HG03342 (cell line): ENCODE data around the gene SLC6A17.

Source experiments
- ATAC-seq: cut with Tn5 transposase; IDR thresholded peaks from one replicate; pipeline ENCODE4 v1.9.1; 2021; ENCODE audit warnings: mild to moderate bottlenecking, moderate library complexity; ENCODE audit not compliant: unreplicated experiment

SLC6A17 gene

GRCh38 chr1:110150330-110151174 lies at the start of gene SLC6A17:
Gene SLC6A17 (plus strand): TSS chr1:110150494. CDS start chr1:110166930, 16,436 bp downstream.
- ATAC-seq = no peak

DNA sequence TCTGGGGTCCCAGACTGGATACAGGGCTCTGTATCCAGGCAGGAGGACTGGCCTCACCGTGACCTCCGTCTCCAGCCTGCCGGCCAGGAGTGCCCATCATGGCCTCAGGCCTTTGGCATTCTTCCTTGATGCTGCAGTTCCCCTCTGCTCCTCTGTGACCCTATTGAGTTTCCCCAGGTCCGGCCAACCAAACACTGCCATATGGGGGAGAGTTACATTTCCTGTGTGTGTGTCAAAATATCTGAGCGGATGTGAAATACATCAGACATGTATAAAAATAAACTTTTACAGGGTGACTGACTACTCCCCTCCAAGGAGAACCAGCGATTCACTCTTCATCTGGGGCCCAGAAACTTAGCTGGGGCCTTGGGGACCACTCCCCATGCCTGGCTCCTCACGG lies 48.2 kb upstream of the SLC6A17 start:
- no peak for ATAC-seq

DNA sequence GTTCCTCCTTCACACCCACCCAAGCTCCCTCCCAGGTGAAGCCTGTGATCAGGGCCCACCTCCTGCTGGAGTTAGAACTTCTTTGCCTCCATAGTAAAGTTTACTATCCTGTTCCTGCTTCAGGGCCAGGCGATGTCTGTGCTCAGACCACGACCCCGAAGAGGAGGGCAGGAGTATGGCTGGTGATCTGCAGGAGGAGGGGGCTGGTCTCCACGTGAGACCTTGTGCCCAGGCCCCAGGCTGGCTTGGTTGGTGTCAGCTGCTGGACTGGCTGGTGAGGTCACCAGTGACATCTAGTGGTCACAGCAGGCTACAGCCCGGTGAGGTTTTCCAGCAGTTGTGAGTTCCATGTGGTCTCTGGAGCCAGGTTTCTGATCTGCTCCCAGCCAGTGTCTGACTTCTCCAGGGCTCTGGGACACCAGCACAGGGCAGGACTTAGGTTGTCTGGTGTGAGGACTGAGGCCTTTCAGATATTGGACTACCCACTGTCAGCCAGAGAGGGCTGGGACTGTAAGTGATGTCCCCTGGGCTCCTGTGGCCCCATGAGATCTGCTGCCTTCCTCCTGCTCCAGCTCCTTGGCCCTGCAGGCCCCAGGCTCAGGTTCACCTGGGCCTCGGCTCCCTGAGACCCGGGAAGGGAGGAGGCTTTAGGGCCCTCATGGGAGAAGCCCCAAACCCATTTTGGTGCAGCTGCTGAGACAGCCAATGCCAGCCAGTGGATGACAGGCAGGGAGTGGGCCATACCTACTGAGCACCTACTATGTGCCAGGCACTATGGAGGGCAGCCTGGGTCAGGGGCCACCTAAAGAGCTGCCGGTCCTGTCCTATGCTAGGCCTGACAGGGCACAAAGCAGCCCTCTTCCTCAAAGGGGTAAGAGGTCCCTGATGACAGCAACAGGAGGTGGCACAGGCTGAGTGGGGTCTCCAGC lies 44.0 kb upstream of the SLC6A17 start:
- no peak for ATAC-seq

DNA sequence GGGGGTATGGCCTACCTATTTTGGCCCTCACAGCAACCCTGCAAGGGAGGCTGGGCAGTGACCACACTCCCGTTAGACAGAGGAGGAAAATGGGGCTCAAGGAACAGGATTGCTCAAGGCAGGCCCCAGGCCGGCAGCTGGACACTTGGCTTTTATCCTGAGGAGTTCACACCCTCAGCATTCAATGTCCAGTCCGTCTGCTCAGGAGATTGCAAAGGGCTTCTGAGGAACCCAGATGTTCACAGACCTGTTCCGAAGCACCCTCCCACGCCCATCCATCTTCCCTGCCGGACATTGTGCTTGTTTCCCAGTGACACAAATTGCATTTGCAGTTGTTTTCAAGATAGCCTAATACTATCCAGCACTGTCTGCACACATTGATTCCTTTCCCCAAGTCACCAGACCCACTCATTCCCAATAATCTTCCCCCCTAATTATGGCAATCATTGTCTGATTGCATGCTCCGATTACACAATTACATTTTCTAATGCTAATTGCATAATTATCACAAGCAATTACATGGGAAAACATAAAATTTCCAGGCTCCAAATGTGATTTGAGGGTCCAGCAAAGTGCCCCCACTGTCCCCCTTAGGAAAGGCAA lies 42.3 kb upstream of the SLC6A17 start:
- ATAC-seq = no peak

GRCh38 chr1:110111081-110111480 lies 39.2 kb upstream of the SLC6A17 start:
- no peak for ATAC-seq

DNA sequence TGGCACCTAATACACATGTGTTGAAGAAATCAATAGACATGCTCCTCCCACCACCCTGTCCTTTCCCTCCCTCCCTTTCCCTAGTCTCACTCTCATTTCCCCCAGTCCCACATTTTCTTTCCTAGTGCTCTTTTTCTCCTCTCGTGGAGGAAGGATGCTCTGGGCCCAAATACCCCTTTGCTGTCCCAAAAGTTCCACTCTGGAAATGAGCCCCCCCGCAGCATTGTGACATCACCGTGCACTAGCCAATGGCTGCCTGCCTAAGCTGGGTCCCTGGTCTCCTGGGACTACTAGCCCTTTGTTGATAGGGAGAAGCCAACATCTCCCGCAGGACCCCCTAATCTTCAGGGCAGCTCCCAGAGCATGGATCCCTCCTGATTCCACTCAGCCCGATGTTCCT lies 38.2 kb upstream of the SLC6A17 start, which contains the start of gene UBL4B:
TSS of gene UBL4B (plus strand) at position 301 of the 400 bp plus-strand sequence. CDS start at position 393, 92 bp downstream.
- ATAC-seq = no peak

- no peak for ATAC-seq
Measured at GRCh38 chr1:110112656-110113055, 37.6 kb upstream of the SLC6A17 start.

DNA sequence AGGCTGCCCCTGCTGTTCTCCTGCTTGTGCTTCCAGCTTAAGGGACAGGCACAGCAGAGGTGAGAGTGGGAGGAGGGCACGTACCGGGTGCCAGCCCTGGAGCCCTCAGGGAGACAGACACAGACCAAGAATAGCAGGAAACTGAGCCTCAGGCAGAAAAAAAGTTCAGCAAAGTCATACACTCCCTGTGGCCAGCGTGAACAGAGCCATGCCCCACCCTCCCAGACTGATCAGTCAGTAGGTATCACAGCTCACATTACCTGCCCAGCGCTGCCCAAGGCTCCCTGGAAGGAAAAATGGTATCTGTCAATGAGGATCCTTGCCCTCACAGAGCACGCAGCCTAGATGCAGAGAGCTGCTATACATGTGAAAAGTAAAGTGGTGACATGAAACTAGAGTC lies 36.7 kb upstream of the SLC6A17 start:
- ATAC-seq = no peak

DNA sequence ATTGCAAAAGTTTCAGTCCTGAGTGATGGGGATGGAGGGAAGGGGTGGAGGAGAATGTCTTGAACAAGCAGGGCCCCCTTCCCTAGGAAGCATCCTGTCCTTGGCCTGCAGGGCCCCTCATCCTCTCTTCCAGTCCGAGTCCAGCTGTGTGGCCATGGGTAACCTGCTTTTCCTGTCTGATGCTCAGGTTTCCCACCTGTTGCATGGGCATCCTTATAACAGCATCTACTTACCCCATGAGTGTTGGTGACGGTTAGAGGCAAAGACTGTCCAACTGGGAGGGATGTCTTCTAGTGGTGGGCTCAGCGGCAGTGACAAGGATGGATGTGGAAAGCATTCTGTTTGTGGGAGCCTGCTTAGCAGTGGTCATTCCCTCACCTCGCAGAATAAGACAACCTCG lies 36.1 kb upstream of the SLC6A17 start:
- no peak for ATAC-seq

DNA sequence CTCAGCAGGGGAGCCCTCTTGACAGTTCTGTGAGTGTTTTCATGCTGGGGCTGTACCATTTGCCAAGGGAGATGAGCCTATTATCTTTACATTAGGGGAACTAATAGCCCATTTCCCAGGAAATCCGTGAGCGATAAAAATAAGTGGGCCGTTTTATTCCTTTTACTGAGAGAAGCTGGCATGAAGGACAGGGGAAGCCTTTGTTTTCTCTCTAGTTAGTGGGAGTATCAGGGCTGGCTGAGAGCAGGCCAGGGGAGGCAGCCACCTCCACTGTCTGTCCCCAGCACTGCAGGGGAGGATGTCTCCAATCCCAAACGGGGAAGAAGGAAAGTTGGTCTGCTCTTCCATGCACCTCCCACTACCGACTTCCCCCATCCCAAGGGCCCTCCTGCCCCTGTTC lies 35.5 kb upstream of the SLC6A17 start:
- no peak for ATAC-seq

DNA sequence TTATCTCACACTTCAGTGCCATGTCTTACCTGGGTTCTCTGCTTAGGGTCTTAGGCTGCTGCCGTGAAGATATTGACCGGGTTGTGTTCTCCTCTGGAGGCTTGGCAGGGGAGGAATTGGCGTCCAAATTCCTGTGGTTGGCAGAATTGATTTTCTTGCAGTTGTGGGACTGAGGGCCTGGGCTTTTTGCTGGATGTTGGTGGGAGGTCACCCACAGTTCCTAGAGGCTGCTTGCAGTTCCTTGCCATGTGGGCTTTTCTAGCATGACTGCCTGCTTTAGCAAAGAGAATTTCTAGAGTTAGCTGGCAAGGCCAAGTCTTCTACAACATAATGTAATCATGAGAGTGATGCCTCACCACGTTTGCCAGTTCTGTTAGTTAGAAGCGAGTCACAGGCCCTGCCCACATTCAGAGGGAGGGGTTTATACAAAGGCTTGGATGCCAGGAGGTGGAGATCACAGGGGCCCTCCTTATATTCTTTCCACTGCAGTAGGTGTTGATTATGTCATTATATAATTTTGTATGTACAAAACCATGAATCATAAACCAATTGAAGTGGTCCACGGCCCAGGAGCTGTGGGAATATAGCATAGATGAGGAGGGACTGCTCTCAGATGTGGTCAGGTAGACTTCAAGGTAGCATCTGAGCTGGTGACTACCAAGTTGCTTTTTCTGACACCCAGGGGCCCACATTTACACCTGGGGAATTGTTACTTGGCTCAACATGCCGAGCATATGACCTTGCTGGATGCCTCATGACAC lies 31.5 kb upstream of the SLC6A17 start:
- ATAC-seq = no peak

- ATAC-seq = no peak
Measured at GRCh38 chr1:110119843-110120242, 30.5 kb upstream of the SLC6A17 start.

GRCh38 chr1:110120960-110121561 lies 29.2 kb upstream of the SLC6A17 start:
- ATAC-seq = no peak

DNA sequence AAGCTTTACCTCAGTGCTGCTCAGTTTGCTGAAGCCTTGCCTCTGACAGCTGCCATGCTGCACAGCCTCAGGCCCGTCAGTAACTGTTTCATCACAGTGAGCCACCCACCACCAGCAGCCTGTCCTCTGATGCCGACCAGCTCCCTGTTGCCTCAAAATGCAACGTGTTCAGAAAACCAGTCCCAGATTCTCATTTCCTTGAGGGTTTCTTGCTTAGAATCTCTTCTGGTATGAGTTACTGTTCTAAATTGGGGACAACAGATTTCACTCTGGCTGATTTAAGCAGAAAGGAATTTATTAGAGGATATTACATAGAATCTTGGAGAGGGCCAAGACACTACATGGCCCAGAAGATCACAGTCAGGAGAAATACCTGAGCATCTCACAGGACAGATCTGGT lies 27.1 kb upstream of the SLC6A17 start:
- ATAC-seq = no peak

GRCh38 chr1:110125810-110126209 lies 24.5 kb upstream of the SLC6A17 start:
- no peak for ATAC-seq

DNA sequence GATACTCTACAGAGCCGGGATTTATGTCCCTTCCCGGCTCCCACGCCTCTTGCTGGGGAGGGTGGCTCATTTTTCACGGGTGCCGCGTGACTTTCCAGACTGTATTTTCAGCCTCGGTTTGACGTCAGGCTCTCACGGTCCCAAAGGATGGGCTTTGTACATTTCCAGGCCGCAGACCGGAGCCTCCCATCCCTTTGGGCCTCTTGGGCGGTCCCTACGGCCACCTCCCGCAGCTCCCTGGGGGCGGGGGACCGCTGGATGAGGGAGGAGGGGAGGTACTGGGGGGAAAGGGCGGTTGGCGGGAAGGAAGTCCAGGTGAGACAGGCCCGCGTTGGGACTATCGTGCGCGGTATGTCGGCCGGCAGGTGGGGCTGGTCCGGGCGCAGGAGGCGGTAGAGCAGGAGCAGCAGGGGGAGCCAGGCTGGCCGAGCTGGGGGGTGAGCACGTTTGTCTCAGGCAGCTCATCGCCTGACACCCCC lies 20.1 kb upstream of the SLC6A17 start:
- no peak for ATAC-seq

DNA sequence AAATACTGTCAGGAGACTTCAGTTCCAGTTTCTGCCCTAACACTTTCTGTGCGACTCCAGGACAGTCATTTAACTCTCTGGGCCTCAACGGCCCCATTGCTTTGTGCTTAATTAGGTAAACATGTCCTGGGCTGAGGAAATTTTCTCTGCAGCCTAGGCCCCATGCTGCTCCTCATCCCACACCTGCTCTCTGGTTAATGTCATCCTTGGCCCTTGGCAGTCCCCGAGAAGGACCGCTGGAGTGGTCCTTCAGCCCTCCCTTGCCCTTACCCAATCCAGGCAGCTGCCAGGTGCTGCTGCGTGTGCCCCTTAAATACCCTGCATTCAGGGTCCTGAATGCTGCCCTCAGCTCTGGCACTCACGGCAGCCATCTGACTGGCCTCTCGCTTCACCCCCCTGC lies 19.3 kb upstream of the SLC6A17 start:
- no peak for ATAC-seq

DNA sequence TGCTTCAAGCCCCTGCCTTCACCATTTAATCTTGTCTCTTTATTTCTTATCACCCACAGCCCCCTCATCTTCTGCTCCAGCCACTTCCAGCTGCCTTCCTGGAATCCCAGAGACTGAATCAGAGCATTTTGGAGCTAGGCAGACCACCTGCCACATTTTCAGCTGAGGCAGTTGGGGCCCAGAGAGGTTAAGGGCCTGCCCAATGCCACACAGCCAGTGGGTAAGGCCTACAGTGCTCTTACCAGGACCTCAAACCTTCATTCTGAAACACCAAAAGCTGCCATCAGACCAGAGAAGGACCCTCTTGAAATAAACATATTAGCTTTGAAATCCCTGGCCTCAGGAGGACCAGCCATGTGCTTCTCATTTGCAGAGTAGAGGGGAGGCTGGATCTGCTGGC lies 17.6 kb upstream of the SLC6A17 start:
- ATAC-seq = no peak

GRCh38 chr1:110133436-110133835 lies 16.9 kb upstream of the SLC6A17 start:
- no peak for ATAC-seq

GRCh38 chr1:110134050-110134595 lies 16.2 kb upstream of the SLC6A17 start:
- no peak for ATAC-seq
